A549 (cell line): ENCODE results near the gene FAM216B. TPM values are rescaled to one million over a fixed set of nuclear protein-coding genes. Genes with fewer than 3 reads are reported as not detected.

Experiments
- ATAC-seq, 2 experiments: fragments of 200-7000 bp in 1 of 2; fragments of >200 bp in 1 of 2; cut with Nextera tagmentation in 1 of 2; cut with Tn5 transposase in 1 of 2; 3 replicates each; pipeline versions ENCODE4 v1.8.0 to v1.9.1; 2018 to 2020; ENCODE audit warnings: mild to moderate bottlenecking in 1 of 2, moderate library complexity in 1 of 2
- CTCF ChIA-PET: fragments of 300-600 bp; sonication (Branson Sonifier 250); formaldehyde crosslinking; extraction: SDS; loops from one replicate; lab custom pipeline; 2021; ENCODE audit warnings: antibody characterized with exemption, inconsistent platforms; lab: Yijun Ruan, JAX
- POLR2A ChIA-PET: fragments of 350-600 bp; formaldehyde crosslinking; extraction: SDS; loops from one replicate; lab custom pipeline; 2021; ENCODE audit warnings: antibody characterized with exemption, inconsistent platforms; lab: Yijun Ruan, JAX
- DNase-seq, 2 experiments: peaks; one replicate each; pipeline versions ENCODE4 v3.0.0 to v3.0.0-alpha.2; 2011 to 2016; ENCODE audit warnings: low read depth in 1 of 2, low spot score in 1 of 2
- FAIRE-seq: peaks from 2 replicates; lab custom pipeline; 2011; peaks lifted over from hg19 to GRCh38; lab: Jason Lieb, UNC
- H3K27ac ChIP-seq, 2 experiments: fragments of >200 bp; sonication (Bioruptor Twin); formaldehyde crosslinking; 3 replicates each; pipeline ENCODE4 v1.5.1; 2016 to 2017
- H3K4me1 ChIP-seq: fragments of >200 bp; sonication (Bioruptor Twin); formaldehyde crosslinking; 3 replicates; pipeline ENCODE4 v1.6.1; 2016
- H3K4me2 ChIP-seq: fragments of >200 bp; sonication (Bioruptor Twin); formaldehyde crosslinking; 3 replicates; pipeline ENCODE4 v1.6.1; 2016
- H3K4me3 ChIP-seq: fragments of >200 bp; sonication (Bioruptor Twin); formaldehyde crosslinking; 3 replicates; pipeline ENCODE4 v1.5.1; 2016
- H3K9me3 ChIP-seq: fragments of >200 bp; sonication (Bioruptor Twin); formaldehyde crosslinking; 3 replicates; pipeline ENCODE4 v1.6.1; 2016
- BCL3 ChIP-seq: fragments of >200 bp; sonication (Bioruptor Twin); formaldehyde crosslinking; IDR thresholded peaks from 3 replicates; pipeline ENCODE4 v1.6.1; 2016
- CBX2 ChIP-seq: fragments of 200-600 bp; sonication (generic); IDR thresholded peaks from 2 replicates; pipeline ENCODE4 v1.6.1; 2016; ENCODE audit warnings: low read depth, mild to moderate bottlenecking, borderline replicate concordance
- CHD4 ChIP-seq: fragments of 200-600 bp; sonication (generic); IDR thresholded peaks from 2 replicates; pipeline ENCODE4 v1.6.1; 2016; ENCODE audit warnings: antibody characterized with exemption, mild to moderate bottlenecking, borderline replicate concordance
- E2F6 ChIP-seq: IDR thresholded peaks from 2 replicates; pipeline ENCODE4 v1.6.1; 2012; ENCODE audit warnings: low read depth, borderline replicate concordance
- EHMT2 ChIP-seq: fragments of 200-600 bp; sonication (generic); IDR thresholded peaks from 2 replicates; pipeline ENCODE4 v1.6.1; 2016; ENCODE audit warnings: antibody characterized with exemption, low read depth, mild to moderate bottlenecking, moderate library complexity
- FOSL2 ChIP-seq, 2 experiments: fragments of 450-650 bp in 1 of 2; fragments of >200 bp in 1 of 2; sonication (Bioruptor Twin) in 1 of 2; formaldehyde crosslinking; IDR thresholded peaks; 2 replicates each; pipeline versions ENCODE4 v1.5.0 to v1.6.1; 2016 to 2020; ENCODE audit warnings: mild to moderate bottlenecking in 1 of 2, moderate library complexity in 1 of 2
- GATA3 ChIP-seq: IDR thresholded peaks from 2 replicates; pipeline ENCODE4 v1.6.1; 2012; ENCODE audit warnings: borderline replicate concordance
- HDAC2 ChIP-seq: fragments of 200-600 bp; sonication (generic); IDR thresholded peaks from 2 replicates; pipeline ENCODE4 v1.6.1; 2016
- HEYL ChIP-seq: fragments of 250-450 bp; sonication (Bioruptor Pico); IDR thresholded peaks from 2 replicates; pipeline ENCODE4 v1.8.0; 2021; ENCODE audit warnings: mild to moderate bottlenecking, moderate library complexity
- HMGXB4 ChIP-seq: fragments of 250-450 bp; sonication (Bioruptor Pico); IDR thresholded peaks from 2 replicates; pipeline ENCODE4 v1.5.0; 2021; ENCODE audit warnings: mild to moderate bottlenecking, moderate library complexity, borderline replicate concordance
- HOXB13 ChIP-seq: fragments of 250-450 bp; sonication (Bioruptor Pico); IDR thresholded peaks from 2 replicates; pipeline ENCODE4 v1.5.0; 2020; ENCODE audit warnings: low read depth, mild to moderate bottlenecking, moderate library complexity
- MAFK ChIP-seq: fragments of 450-650 bp; IDR thresholded peaks from 2 replicates; pipeline ENCODE4 v1.6.1; 2014; ENCODE audit not compliant: partially characterized antibody
- MAX ChIP-seq: IDR thresholded peaks from 2 replicates; pipeline ENCODE4 v1.6.1; 2012
- MAZ ChIP-seq: fragments of 150-350 bp; IDR thresholded peaks from 2 replicates; pipeline ENCODE4 v1.6.1; 2014; ENCODE audit warnings: antibody characterized with exemption, low read depth, low read length, borderline replicate concordance
- NFE2L2 ChIP-seq: fragments of 150-350 bp; conservative IDR thresholded peaks from 2 replicates; pipeline ENCODE4 v1.6.1; 2014; ENCODE audit warnings: low read length
- NPAS2 ChIP-seq: fragments of 250-450 bp; sonication (Bioruptor Pico); IDR thresholded peaks from 2 replicates; pipeline ENCODE4 v1.8.0; 2022; ENCODE audit warnings: mild to moderate bottlenecking, moderate library complexity, borderline replicate concordance
- PBX3 ChIP-seq: IDR thresholded peaks from 2 replicates; pipeline ENCODE4 v1.6.1; 2012
- POLR2A ChIP-seq: IDR thresholded peaks from 2 replicates; pipeline ENCODE4 v1.6.1; 2012; ENCODE audit warnings: mild to moderate bottlenecking, low read length
- RAD21 ChIP-seq, 2 experiments: fragments of >200 bp in 1 of 2; sonication (Bioruptor Twin) in 1 of 2; formaldehyde crosslinking in 1 of 2; IDR thresholded peaks in 1 of 2; conservative IDR thresholded peaks in 1 of 2; 2 replicates in 1 of 2; 3 replicates in 1 of 2; pipeline ENCODE4 v1.6.1; 2012 to 2018; ENCODE audit warnings: inconsistent platforms in 1 of 2
- RCOR1 ChIP-seq: fragments of 150-350 bp; IDR thresholded peaks from 2 replicates; pipeline ENCODE4 v1.6.1; 2014; ENCODE audit warnings: antibody characterized with exemption, low read length, low read depth
- ZC3H11A ChIP-seq: fragments of 450-650 bp; IDR thresholded peaks from 2 replicates; pipeline ENCODE4 v1.6.1; 2014; ENCODE audit warnings: antibody characterized with exemption, mild to moderate bottlenecking
- ZSCAN20 ChIP-seq: fragments of 250-450 bp; sonication (Bioruptor Pico); IDR thresholded peaks from 2 replicates; pipeline ENCODE4 v1.8.0; 2022; ENCODE audit warnings: mild to moderate bottlenecking, moderate library complexity
- WGBS: methylation state at CpG from one replicate; pipeline ENCODE4 v1.1.6; 2017; ENCODE audit errors: missing lambda C conversion rate; 5-methylcytosine and 5-hydroxymethylcytosine counted together
- polyA plus RNA-seq, 4 experiments: library from polyadenylated mRNA; depleted of rRNA in 3 of 4; stranded (reverse); fragments of >200 nt; fragmentation: RNase III in 1 of 4; extraction: RNeasy Plus Mini Kit Qiagen cat#74134 plus additional on column Dnase treatment in 1 of 4; gene quantifications; 2 replicates in 3 of 4; 3 replicates in 1 of 4; pipeline ENCODE4 v1.2.3, GENCODE V29; 2011 to 2017

FAM216B gene
- polyA plus RNA-seq, 2 of the 4 experiments (the other 2 are of a cell fraction), result not detected

GRCh38 chr13:42750794-42751193 is 30.6 kb upstream of the FAM216B start:
- ChIA-PET POLR2A (no interaction called here), CTCF (no interaction called here)
- 18% methylated on average over 5 of the region's 5 CpGs for WGBS
- Histone ChIP-seq H3K4me1 (0 out of 3 replicates have a peak, but pooled peaks cover 2% of the 10 kb centered on the region), H3K4me3 (no peak overlapping the region), H3K9me3 (no peaks in the 10 kb centered on the region), H3K27ac (no peak overlapping the region)
- ATAC-seq (no peak), DNase-seq (no peak), FAIRE-seq (no peak)
- TF ChIP-seq HOXB13 (CRISPR knock-in tag) (no peak), HEYL (CRISPR knock-in tag) (no peak), FOSL2 (IDR thresholded peaks at IDR 0.05) (no peak), FOSL2 (CRISPR knock-in tag; IDR thresholded peaks at IDR 0.05) (no peak), CHD4 (no peak), PBX3 (no peak), BCL3 (no peak)
- TF ChIP-seq, all 56 proteins: peak for 0
- H3K4me2 ChIP-seq, result no peak overlapping the region

DNA sequence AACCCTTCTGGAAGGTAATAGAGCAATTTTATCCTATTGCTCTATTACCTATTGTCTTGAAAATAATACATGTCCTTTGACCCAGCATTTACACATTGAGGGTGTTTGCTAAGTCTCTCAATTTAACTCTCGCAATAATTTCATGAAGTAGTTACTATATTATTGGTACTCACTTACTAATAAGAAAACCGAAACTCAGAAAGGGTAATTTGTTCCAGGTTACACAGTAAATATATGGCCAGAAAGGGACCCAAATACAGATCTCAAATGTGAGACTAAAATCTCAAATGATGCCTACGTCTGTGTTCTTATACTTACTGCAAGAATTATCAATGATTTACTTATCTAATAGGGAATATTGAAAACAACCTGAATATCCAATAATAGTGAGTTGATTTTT is 29.7 kb upstream of the FAM216B start:
- DNase-seq (no peak), FAIRE-seq (no peak), ATAC-seq (no peak)
- ChIA-PET CTCF (no interaction called here), POLR2A (no interaction called here)
- no peaks in the 10 kb centered on the region for H3K9me3 ChIP-seq
- 0 out of 3 replicates have a peak, but pooled peaks cover 2% of the 10 kb centered on the region for H3K4me1 ChIP-seq
- H3K27ac ChIP-seq, result no peak overlapping the region
- H3K4me3 ChIP-seq, result no peak overlapping the region
- H3K4me2 ChIP-seq, result no peak overlapping the region
- TF ChIP-seq MAX (no peak), BCL3 (no peak), HMGXB4 (no peak), ZC3H11A (no peak), CBX2 (no peak), GATA3 (no peak), ZSCAN20 (no peak), RAD21 (conservative IDR thresholded peaks at IDR 0.05 in 1 of 2, IDR thresholded peaks at IDR 0.05 in 1 of 2) (no peak), MAZ (no peak), E2F6 (no peak), NFE2L2 (no peak), HDAC2 (no peak), EHMT2 (no peak), POLR2A (no peak), HEYL (CRISPR knock-in tag) (no peak), RCOR1 (no peak), MAFK (no peak), HOXB13 (CRISPR knock-in tag) (no peak), PBX3 (no peak), NPAS2 (no peak)
- WGBS, result 38% methylated on average over 3 of the region's 3 CpGs
